Glutamatergic neuron (in vitro differentiated cells): Measurements from ENCODE around the gene ST8SIA4. TPM values are rescaled to one million over a fixed set of nuclear protein-coding genes. Genes with fewer than 3 reads are reported as not detected.

ENCODE experiments used
- DNase-seq: peaks from one replicate; pipeline ENCODE4 v3.0.0; 2022
- H3K27ac Mint-ChIP-seq: one replicate; pipeline ENCODE4 v1.8.0; 2020; ENCODE audit warnings: mild to moderate bottlenecking, mixed read lengths, inconsistent platforms; ENCODE audit not compliant: unreplicated experiment
- H3K27me3 Mint-ChIP-seq: one replicate; pipeline ENCODE4 v1.8.0; 2020; ENCODE audit warnings: mild to moderate bottlenecking, moderate library complexity, mixed read lengths, inconsistent platforms; ENCODE audit not compliant: unreplicated experiment
- H3K36me3 Mint-ChIP-seq: one replicate; pipeline ENCODE4 v1.8.0; 2020; ENCODE audit warnings: mild to moderate bottlenecking, mixed read lengths, inconsistent platforms; ENCODE audit not compliant: unreplicated experiment
- H3K4me1 Mint-ChIP-seq: one replicate; pipeline ENCODE4 v1.8.0; 2020; ENCODE audit warnings: mild to moderate bottlenecking, low read depth, mixed read lengths, inconsistent platforms; ENCODE audit not compliant: unreplicated experiment
- H3K4me3 Mint-ChIP-seq: one replicate; pipeline ENCODE4 v1.8.0; 2020; ENCODE audit warnings: mild to moderate bottlenecking, mixed read lengths, inconsistent platforms; ENCODE audit not compliant: unreplicated experiment
- H3K9me3 Mint-ChIP-seq: one replicate; pipeline ENCODE4 v1.8.0; 2020; ENCODE audit warnings: mild to moderate bottlenecking, moderate library complexity, mixed read lengths, inconsistent platforms; ENCODE audit not compliant: unreplicated experiment
- total RNA-seq: library from RNA; stranded (reverse); fragmentation: NEBNext Ultra II Directional; extraction: Animal tissue kit (Norgen Biotek cat#: 25700); gene quantifications from one replicate; pipeline ENCODE4 v1.2.1, GENCODE V29; 2021; ENCODE audit not compliant: unreplicated experiment
- TF ChIP-seq, protein P1 (sequence below): fragments of 200-600 bp; sonication (generic); IDR thresholded peaks from one replicate; pipeline ENCODE4 v1.5.0; 2021; ENCODE audit not compliant: partially characterized antibody, unreplicated experiment

The ST8SIA4 gene
- total RNA-seq, 1 donor from 2014 or later, result 12.6 TPM

DNA sequence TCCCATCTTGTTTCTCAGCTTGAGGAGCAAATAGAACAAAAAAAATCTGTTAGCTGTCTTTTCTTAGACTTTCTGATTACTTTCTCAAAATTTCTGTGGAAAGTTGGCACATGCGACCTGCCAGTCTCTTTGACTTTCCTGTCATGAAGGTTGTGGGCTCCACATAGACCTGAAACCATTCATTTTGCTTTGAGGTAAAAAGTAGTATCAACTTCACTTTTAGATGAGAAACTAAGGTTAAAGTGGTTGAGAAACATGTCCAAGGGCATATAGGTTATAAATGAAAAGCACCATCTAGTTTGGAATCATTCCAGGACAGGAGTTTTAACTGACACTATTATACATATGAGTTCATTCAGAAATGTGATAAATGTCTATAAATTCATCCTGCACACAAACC is 42.7 kb downstream of the ST8SIA4 start:
- no peaks in the 10 kb centered on the region for H3K9me3 Mint-ChIP-seq
- no peak for DNase-seq
- TF ChIP-seq, protein P1, sequence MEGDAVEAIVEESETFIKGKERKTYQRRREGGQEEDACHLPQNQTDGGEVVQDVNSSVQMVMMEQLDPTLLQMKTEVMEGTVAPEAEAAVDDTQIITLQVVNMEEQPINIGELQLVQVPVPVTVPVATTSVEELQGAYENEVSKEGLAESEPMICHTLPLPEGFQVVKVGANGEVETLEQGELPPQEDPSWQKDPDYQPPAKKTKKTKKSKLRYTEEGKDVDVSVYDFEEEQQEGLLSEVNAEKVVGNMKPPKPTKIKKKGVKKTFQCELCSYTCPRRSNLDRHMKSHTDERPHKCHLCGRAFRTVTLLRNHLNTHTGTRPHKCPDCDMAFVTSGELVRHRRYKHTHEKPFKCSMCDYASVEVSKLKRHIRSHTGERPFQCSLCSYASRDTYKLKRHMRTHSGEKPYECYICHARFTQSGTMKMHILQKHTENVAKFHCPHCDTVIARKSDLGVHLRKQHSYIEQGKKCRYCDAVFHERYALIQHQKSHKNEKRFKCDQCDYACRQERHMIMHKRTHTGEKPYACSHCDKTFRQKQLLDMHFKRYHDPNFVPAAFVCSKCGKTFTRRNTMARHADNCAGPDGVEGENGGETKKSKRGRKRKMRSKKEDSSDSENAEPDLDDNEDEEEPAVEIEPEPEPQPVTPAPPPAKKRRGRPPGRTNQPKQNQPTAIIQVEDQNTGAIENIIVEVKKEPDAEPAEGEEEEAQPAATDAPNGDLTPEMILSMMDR, result no peak
- H3K36me3 Mint-ChIP-seq, result no peaks in the 10 kb centered on the region
- no peak overlapping the region for H3K4me3 Mint-ChIP-seq
- no peaks in the 10 kb centered on the region for H3K27me3 Mint-ChIP-seq
- H3K4me1 Mint-ChIP-seq, result peaks cover 9% of the 10 kb centered on the region
- no peak overlapping the region for H3K27ac Mint-ChIP-seq

DNA sequence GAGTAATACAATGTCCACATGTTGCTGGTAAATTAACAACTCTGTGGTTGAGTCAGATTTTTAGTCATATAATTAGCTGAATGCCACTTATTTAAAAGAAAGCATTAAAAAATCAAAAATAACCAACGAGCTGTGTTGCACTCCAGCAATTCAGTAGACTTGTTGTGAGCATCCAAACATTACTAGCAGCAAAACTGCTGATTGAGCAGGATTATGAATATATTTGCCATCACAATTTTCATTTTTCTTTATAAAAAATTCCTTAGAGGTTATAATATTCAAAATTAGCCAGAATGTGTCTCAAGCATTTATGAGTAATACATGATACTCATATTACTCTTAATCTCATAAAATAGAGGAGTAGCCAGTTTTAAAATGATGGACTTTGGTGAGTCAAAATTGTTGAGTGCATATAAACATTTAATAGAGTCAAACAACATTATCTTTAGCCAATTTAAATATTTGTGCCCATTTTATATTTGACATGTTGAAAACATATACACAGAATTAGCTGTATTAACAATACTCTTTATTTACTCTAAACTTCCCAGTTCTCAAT is 44.0 kb downstream of the ST8SIA4 start:
- no peaks in the 10 kb centered on the region for H3K36me3 Mint-ChIP-seq
- DNase-seq, result no peak
- H3K27me3 Mint-ChIP-seq, result no peaks in the 10 kb centered on the region
- H3K9me3 Mint-ChIP-seq, result no peaks in the 10 kb centered on the region
- H3K27ac Mint-ChIP-seq, result no peak overlapping the region
- no peak overlapping the region for H3K4me3 Mint-ChIP-seq
- peaks cover 12% of the 10 kb centered on the region for H3K4me1 Mint-ChIP-seq
- TF ChIP-seq, protein P1, result no peak

DNA sequence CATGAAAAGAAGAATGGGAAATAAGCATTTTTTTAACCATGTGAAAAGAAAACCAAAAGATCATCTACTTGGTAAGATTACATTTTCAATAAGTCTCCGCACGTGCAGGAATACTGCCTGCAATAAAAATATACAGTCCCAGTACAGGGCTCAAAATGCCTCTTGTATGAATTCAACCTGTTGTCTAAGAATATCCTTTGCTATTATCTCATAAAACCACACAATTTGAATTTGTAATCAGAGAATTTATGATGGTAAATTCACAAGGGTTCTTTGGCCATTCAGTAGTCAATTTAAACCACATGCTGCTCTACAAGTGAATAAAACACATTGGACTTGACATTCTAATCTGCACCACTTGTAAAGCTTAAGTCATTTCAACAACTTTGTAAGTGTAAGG is 46.6 kb downstream of the ST8SIA4 start:
- DNase-seq, result no peak
- Mint-ChIP-seq H3K4me1 (peaks cover 12% of the 10 kb centered on the region), H3K27ac (no peak overlapping the region), H3K4me3 (no peak overlapping the region), H3K9me3 (no peaks in the 10 kb centered on the region), H3K36me3 (no peaks in the 10 kb centered on the region), H3K27me3 (no peaks in the 10 kb centered on the region)
- TF ChIP-seq, protein P1, result no peak

DNA sequence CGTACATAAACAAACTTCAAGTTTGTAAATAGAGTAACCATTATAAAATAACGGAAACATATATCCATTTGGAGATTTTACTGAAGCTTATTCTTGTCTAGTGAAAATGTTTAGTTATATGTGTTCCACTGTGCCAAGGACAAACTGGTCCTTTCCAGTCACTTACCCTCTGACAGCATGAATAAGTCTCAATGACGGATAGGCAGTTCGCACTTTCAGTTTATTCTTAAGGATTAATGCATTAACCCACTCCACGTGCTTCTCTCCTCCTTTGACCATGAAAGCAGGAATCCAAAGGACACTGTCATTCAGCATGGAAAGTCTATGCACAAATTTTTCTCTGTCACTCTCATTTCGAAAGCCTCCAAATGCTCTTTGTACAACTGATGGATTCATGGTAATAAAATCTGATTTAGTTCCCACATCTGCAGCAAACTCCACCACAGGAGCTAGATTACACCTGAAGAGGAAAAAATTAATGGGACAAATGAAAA is 47.1 kb downstream of the ST8SIA4 start:
- H3K4me1 Mint-ChIP-seq, result peaks cover 12% of the 10 kb centered on the region
- H3K9me3 Mint-ChIP-seq, result no peaks in the 10 kb centered on the region
- no peak overlapping the region for H3K27ac Mint-ChIP-seq
- no peak for DNase-seq
- H3K4me3 Mint-ChIP-seq, result no peak overlapping the region
- H3K36me3 Mint-ChIP-seq, result no peaks in the 10 kb centered on the region
- H3K27me3 Mint-ChIP-seq, result no peaks in the 10 kb centered on the region
- TF ChIP-seq, protein P1, result no peak

DNA sequence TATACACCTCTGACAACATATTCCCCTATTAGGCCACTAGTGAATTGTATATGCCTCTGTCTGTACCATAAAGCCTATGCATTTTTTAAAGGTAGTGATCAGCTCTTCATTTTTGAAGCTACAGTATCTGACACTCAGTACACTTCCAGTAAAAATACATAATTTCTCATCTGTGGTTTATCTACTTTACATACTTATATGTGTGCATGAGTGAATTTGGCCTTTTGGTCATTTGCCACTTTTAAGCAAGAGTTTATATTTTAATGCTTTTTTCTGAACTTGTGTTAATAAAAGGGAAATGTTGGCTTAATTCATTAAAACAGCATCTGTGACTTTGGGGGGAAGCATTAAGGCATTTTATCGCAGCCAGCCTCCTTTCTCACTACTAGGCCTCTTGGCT is 47.8 kb downstream of the ST8SIA4 start:
- no peak overlapping the region for H3K4me3 Mint-ChIP-seq
- TF ChIP-seq, protein P1, result no peak
- H3K36me3 Mint-ChIP-seq, result no peaks in the 10 kb centered on the region
- H3K27me3 Mint-ChIP-seq, result no peaks in the 10 kb centered on the region
- H3K9me3 Mint-ChIP-seq, result no peaks in the 10 kb centered on the region
- no peak for DNase-seq
- no peak overlapping the region for H3K27ac Mint-ChIP-seq
- peaks cover 12% of the 10 kb centered on the region for H3K4me1 Mint-ChIP-seq
